ENCODE data around the gene COPS4. TPM values are rescaled to one million over a fixed set of nuclear protein-coding genes. Genes with fewer than 3 reads are reported as not detected.

COPS4 gene
- total and polyA plus RNA-seq, 2 of the 8 experiments (the other 6 are each of a cell fraction or from before 2014, with no cell fraction given): 14.9 to 28.3 TPM

DNA sequence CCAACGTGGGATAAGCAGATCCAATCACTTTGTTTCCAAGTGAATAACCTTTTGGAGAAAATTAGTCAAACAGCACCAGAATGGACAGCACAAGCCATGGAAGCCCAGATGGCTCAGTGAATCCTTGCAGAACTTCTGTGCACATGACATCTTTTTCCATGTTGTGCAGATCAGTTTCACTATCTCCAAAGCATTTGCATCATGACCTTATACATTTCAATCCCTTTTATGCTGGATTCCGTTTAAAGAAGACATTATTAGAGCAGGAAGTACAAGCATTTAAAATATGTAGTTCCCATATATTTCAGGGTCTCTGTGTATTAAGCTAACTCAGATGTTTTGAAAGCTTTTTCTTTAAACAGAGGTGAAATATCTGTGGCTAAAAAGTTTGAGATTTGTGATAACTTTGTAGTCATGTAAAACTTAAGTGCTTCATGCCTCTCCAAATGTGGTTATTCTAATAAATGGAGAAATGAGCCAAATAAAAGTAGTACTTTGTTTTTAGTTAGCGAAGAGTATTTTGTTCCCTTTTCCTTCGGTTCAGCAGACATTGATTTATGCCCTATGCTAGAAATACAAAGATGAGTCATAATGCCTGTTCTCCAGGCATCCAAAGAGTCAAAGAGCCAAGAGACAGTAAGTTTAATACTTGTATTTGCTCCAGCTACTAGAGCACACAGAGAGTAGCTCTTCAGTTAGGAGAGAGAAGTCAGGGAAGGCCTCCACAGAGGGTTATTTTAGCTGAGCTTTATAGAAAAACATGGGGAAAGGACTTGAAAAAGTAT, 40.5 kb downstream of the COPS4 start:
- CTCF ChIA-PET (ENCODE audit: partially characterized antibody): interaction anchor here (0.6 to 3.8 kb wide), 22 partner anchors 8 to 1893 kb away, joined by 3 to 37 read pairs (median 4); no protein-coding TSS in a partner anchor
- TF ChIP-seq SP2 (IDR thresholded peaks at IDR 0.05; ENCODE audit: low read length) (no peak), RAD21 (IDR thresholded peaks at IDR 0.05 in 1 of 2, conservative IDR thresholded peaks at IDR 0.05 in 1 of 2; ENCODE audit: low read depth in 2 of 2, low read length in 2 of 2) (no peak), TBP (IDR thresholded peaks at IDR 0.05; ENCODE audit: low read depth, low read length) (no peak), RXRA (IDR thresholded peaks at IDR 0.05; ENCODE audit: insufficient read depth, low read depth, low read length) (no peak), MAFK (IDR thresholded peaks at IDR 0.05; ENCODE audit: low read depth, low read length) (no peak), TAF1 (IDR thresholded peaks at IDR 0.05; ENCODE audit: low read depth, low read length) (no peak), TEAD4 (IDR thresholded peaks at IDR 0.05; ENCODE audit: low read depth, low read length) (no peak), EP300 (IDR thresholded peaks at IDR 0.05; ENCODE audit: borderline replicate concordance in 1 of 2, low read depth in 2 of 2, low read length in 2 of 2) (no peak), SIN3A (conservative IDR thresholded peaks at IDR 0.05 in 1 of 2, IDR thresholded peaks at IDR 0.05 in 1 of 2; ENCODE audit: low read depth in 1 of 2, low read length in 2 of 2) (no peak), SIX5 (IDR thresholded peaks at IDR 0.05; ENCODE audit: low read depth, low read length) (no peak)
- TF ChIP-seq, protein P1, sequence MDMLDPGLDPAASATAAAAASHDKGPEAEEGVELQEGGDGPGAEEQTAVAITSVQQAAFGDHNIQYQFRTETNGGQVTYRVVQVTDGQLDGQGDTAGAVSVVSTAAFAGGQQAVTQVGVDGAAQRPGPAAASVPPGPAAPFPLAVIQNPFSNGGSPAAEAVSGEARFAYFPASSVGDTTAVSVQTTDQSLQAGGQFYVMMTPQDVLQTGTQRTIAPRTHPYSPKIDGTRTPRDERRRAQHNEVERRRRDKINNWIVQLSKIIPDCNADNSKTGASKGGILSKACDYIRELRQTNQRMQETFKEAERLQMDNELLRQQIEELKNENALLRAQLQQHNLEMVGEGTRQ (IDR thresholded peaks at IDR 0.05; ENCODE audit: low read length): no peak

More for the DNA sequence above, 40.5 kb downstream of the COPS4 start:
- no peak for DNase-seq (ENCODE audit: low read depth in 1 of 2, low spot score in 2 of 2)
- Histone ChIP-seq H3K4me2 (ENCODE audit: insufficient read depth in 1 of 2, low read depth in 2 of 2, low read length in 2 of 2) (no peak overlapping the region), H3K56ac (replicated peaks; ENCODE audit: insufficient read length, low read depth, low read length) (no peak overlapping the region), H3K79me1 (ENCODE audit: low read depth, low read length) (no peaks in the 10 kb centered on the region), H3K27ac (ENCODE audit: low read depth, low read length) (no peak overlapping the region), H3K14ac (ENCODE audit: insufficient read length) (no peak overlapping the region), H3K18ac (ENCODE audit: extremely low read depth, low read length) (no peak overlapping the region), H3K79me2 (ENCODE audit: control insufficient read depth in 1 of 2, insufficient read depth in 2 of 2, low read length in 2 of 2) (no peaks in the 10 kb centered on the region), H2AFZ (ENCODE audit: low read length) (no peak overlapping the region), H3K4me3 (ENCODE audit: extremely low read depth in 1 of 4, insufficient read depth in 2 of 4, low read depth in 3 of 4, low read length in 4 of 4) (no peak overlapping the region), H3K36me3 (ENCODE audit: control insufficient read depth in 2 of 4, insufficient read depth in 4 of 4, low read length in 3 of 4) (peaks cover 0 to 7% (median 5%) of the 10 kb centered on the region in 4 experiments; a peak in 7 of 8 replicates), H2BK12ac (ENCODE audit: low read depth, low read length) (no peak overlapping the region), H3K4me1 (replicated peaks in 1 of 4; ENCODE audit: control insufficient read depth in 3 of 4, insufficient read depth in 4 of 4, low read length in 3 of 4) (no peaks in the 10 kb centered on the region), H3K9ac (replicated peaks in 1 of 4; ENCODE audit: extremely low read depth in 1 of 4, low read depth in 3 of 4, low read length in 3 of 4) (no peak overlapping the region), H3K9me3 (ENCODE audit: insufficient read depth in 2 of 2, low read depth in 1 of 2, low read length in 1 of 2) (no peaks in the 10 kb centered on the region), H2BK15ac (ENCODE audit: low read length) (no peak overlapping the region), H3K4ac (replicated peaks; ENCODE audit: insufficient read length, low read depth, low read length) (no peak overlapping the region), H2BK120ac (replicated peaks; ENCODE audit: low read depth, low read length) (no peak overlapping the region), H2BK20ac (ENCODE audit: low read length) (no peak overlapping the region), H2BK5ac (ENCODE audit: low read depth, low read length) (no peak overlapping the region), H3K23me2 (ENCODE audit: low read depth, low read length) (no peaks in the 10 kb centered on the region), H3K27me3 (replicated peaks in 1 of 4; ENCODE audit: control insufficient read depth in 3 of 4, extremely low read depth in 1 of 4, insufficient read depth in 3 of 4, low read length in 3 of 4) (no peaks in the 10 kb centered on the region), H3K23ac (ENCODE audit: insufficient read length) (no peak overlapping the region), H4K5ac (ENCODE audit: insufficient read length, low read depth, low read length) (no peak overlapping the region), H4K91ac (replicated peaks; ENCODE audit: insufficient read length, low read length) (no peak overlapping the region), H4K20me1 (replicated peaks in 1 of 2; ENCODE audit: control insufficient read depth in 1 of 2, insufficient read depth in 2 of 2, low read length in 2 of 2) (no peaks in the 10 kb centered on the region), H4K8ac (ENCODE audit: extremely low read depth, insufficient read depth, low read length) (no peak overlapping the region), H2AK5ac (ENCODE audit: low read depth, low read length) (no peak overlapping the region)
- no peak for FAIRE-seq
- 90% methylated on average over 4 of the region's 4 CpGs; no CpG with 5 or more reads in 1 of the 2 experiments for WGBS, 2 experiments (ENCODE audit: extremely low coverage in 1 of 2, insufficient coverage in 1 of 2, insufficient read length in 1 of 2, insufficient replicate concordance in 2 of 2, low coverage in 1 of 2, low lambda C conversion rate in 2 of 2, missing lambda C conversion rate in 1 of 2)
- POLR2A ChIA-PET (ENCODE audit: partially characterized antibody): interaction anchor here (0.7 kb wide), 1 partner anchor 67 kb away, joined by 3 read pairs; no protein-coding TSS in a partner anchor
